H1 (cell line): ENCODE data around the gene RWDD3. TPM values are rescaled to one million over a fixed set of nuclear protein-coding genes. Genes with fewer than 3 reads are reported as not detected.

Experiments
- CBX5 ChIP-seq: fragments of 300-800, 300-1000 bp; sonication (generic); IDR thresholded peaks from 2 replicates; pipeline ENCODE4 v1.7.1; 2016; ENCODE audit warnings: antibody characterized with exemption, low read length, low read depth
- CHD2 ChIP-seq: IDR thresholded peaks from 2 replicates; pipeline ENCODE4 v1.6.1; 2012; ENCODE audit warnings: low read length, improper control_type of control experiment
- CHD7 ChIP-seq: fragments of 300-600 bp; sonication (generic); IDR thresholded peaks from 2 replicates; pipeline ENCODE4 v1.7.1; 2012; ENCODE audit warnings: low read length, moderate library complexity, mild to moderate bottlenecking, inconsistent platforms; ENCODE audit not compliant: insufficient replicate concordance
- CTCF ChIP-seq, 3 experiments: IDR thresholded peaks; 1 replicate in 2 of 3; 2 replicates in 1 of 3; pipeline versions ENCODE4 v1.5.1 to v1.6.1; 2011; ENCODE audit warnings: low read length in 3 of 3, mild to moderate bottlenecking in 3 of 3, inconsistent platforms in 2 of 3, low read depth in 1 of 3, moderate library complexity in 1 of 3; ENCODE audit not compliant: insufficient read depth in 1 of 3; ENCODE audit errors: control extremely low read depth in 1 of 3
- HDAC6 ChIP-seq: IDR thresholded peaks from one replicate; pipeline ENCODE4 v1.7.1; 2012; ENCODE audit warnings: low read depth, mild to moderate bottlenecking, inconsistent platforms, low read length, moderate library complexity
- POLR2AphosphoS5 ChIP-seq: IDR thresholded peaks from 2 replicates; pipeline ENCODE4 v1.6.1; 2011; ENCODE audit warnings: low read depth, low read length
- polyA plus RNA-seq, 7 experiments: library from polyadenylated mRNA; depleted of rRNA in 3 of 7; stranded (reverse) in 5 of 7; unstranded in 2 of 7; fragments of >200 nt in 5 of 7; fragments of 200-250 nt in 2 of 7; gene quantifications; 1 replicate in 5 of 7; 2 replicates in 1 of 7; 4 replicates in 1 of 7; pipeline versions ENCODE4 v1.2.1 to v1.2.3, GENCODE V29; 2011 to 2013; ENCODE audit warnings: missing spikeins in 2 of 7, mixed read lengths in 2 of 7
- total RNA-seq: library from RNA; stranded (reverse); fragmentation: NEBNext Ultra II Directional; extraction: Animal tissue kit (Norgen Biotek cat#: 25700); gene quantifications from 2 replicates; pipeline ENCODE4 v1.2.1, GENCODE V29; 2021

The RWDD3 gene
- total and polyA plus RNA-seq, 2 of the 8 experiments (the other 6 are each of a cell fraction or from before 2014, with no cell fraction given): 7.9 to 14.5 TPM

GRCh38 chr1:95278173-95279006 lies 44.4 kb downstream of the RWDD3 start (continued):
- TF ChIP-seq CHD7 (no peak), CHD2 (no peak), CBX5 (no peak), CTCF (IDR thresholded peaks at IDR 0.05; ENCODE audit: control extremely low read depth in 1 of 3, insufficient read depth in 1 of 3, low read depth in 1 of 3, low read length in 3 of 3) (no peak), HDAC6 (no peak), POLR2AphosphoS5 (no peak)
